GM19467 (cell line): ENCODE measurements around the gene DISC1.
"Not testable (repeated sequence)": the region's sequence is repeated elsewhere in the genome, so short reads cannot be mapped to it uniquely, and the experiment has no call there.

Source experiments
- ATAC-seq: cut with Tn5 transposase; IDR thresholded peaks from one replicate; pipeline ENCODE4 v1.9.1; 2021; ENCODE audit warnings: mild to moderate bottlenecking, moderate library complexity; ENCODE audit not compliant: unreplicated experiment

DISC1 gene

GRCh38 chr1:231605149-231606100, 21.2 kb upstream of the DISC1 start:
- ATAC-seq: no peak

DNA sequence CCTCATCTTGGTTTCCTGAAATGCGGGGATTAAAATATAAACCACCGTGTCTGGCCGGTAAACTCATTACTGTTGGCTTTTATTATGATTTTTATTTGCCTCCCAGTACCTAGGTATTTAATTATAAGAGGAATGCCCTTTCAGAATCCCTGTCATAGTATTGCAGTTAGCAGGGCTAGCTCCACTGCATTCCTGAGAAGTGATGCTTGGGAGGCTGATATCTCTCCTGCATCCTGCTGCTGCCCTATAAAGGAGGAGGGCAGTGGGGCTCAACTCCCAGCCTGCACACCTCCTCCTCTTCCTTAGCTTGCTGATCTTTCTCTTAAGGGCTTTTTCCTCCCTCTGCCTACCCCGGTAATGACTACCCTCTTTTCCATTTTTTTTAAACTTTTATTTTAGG, 19.9 kb upstream of the DISC1 start:
- no peak for ATAC-seq

- ATAC-seq: no peak
Measured at GRCh38 chr1:231610388-231610787, 16.2 kb upstream of the DISC1 start.

DNA sequence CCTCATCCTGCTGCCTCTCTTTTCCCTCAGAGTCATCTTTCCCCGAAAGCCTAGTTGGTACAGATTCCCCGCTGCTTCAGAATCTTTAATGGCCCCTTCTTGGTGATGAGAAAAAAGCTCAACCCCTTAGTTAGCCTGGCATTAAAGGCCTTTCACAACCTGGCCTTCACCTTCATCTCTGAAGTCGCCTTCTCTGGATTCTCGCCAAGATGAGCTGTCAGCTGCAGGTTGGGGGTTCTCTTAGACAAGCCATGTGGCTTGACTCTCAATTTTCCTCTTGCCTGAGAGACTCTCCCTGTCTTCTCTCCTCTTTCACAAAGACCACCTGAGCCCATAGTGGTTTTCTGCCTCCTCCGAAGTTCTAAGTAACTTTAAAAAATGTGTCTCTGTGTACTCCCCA, 15.5 kb upstream of the DISC1 start:
- no peak for ATAC-seq

DNA sequence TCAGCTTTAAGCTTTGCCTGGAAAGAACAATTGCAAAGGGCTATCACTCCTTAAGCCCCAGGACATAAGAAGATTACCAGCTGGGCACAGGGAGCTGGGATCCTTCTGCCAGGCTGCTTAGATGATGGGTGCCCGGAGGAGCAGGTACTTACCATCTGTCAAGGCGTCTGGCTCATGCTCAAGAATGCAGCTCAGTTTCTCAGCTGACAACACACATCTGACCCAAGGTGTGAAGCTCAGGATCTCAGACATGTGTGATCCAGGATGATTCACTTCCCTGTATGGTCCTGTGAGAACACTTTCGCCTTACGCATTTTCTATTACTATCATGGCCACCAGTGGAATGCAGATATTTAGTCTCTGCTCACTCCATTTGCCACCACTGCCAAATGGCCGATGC, 14.7 kb upstream of the DISC1 start:
- ATAC-seq: no peak

GRCh38 chr1:231612393-231613089, 14.0 kb upstream of the DISC1 start:
- peak; percentile 96 for ATAC-seq

DNA sequence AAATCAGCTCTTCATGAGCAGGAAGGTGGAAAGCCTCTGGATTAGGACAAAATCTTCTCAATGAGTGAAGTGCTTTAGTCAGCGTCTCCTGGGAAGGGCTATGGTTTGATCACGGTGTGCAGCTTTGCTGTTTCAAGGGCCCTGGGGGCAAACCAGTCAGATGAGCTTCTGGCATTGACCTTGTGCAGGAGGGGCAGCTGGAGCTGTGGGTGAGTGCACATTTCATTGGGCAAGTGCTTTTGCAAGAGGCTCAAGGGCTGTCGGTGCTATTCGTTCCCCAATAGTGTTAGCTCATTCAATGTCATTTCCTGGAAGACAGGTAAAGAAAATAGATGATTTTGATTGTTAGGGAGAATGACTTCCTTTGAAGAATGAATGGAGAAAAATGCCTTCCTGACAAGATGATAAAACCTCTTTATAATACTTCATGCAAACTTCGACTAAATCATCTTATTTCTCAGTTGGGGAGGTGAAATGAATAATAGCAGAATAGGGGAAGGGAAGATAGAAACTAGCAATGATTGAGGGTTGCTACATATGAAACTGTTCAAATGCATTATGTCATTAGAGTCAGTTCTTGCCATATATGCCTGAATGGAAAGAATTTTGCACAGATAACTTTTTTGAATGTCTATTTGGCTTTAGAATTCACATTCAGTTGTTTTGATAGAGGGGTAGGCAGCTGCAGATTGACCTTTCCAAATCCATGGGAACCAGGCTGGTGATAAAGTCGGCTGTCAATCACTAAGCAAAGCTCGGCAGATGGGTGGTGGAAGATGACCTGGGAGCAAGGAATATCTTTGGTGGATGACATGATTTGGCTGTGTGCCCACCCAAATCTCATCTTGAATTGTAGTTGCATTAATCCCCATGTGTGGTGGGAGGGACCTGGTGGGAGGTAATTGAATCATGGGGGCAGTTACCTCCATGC, 12.9 kb upstream of the DISC1 start:
- no peak for ATAC-seq

DNA sequence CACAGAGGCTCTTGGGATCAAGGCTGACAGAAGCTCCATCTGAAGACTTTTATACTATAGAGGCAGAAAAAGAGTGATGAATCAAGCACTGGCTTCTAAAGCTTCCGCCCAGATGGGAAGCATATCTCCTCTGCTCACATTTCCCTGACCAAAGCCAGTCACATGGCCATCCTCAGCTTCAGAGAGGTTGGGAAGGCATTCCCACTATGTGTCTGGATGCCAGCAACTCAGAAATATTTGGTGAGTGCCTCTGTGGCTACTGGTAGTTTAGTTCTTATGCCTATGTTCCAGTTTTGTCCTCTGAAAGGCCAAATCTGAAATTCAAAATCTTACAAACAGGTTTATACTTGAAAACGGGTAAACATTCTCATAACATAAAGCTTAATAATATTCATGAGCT, 9.9 kb upstream of the DISC1 start:
- no peak for ATAC-seq

- no peak for ATAC-seq
Measured at GRCh38 chr1:231618609-231619256, 7.9 kb upstream of the DISC1 start.

DNA sequence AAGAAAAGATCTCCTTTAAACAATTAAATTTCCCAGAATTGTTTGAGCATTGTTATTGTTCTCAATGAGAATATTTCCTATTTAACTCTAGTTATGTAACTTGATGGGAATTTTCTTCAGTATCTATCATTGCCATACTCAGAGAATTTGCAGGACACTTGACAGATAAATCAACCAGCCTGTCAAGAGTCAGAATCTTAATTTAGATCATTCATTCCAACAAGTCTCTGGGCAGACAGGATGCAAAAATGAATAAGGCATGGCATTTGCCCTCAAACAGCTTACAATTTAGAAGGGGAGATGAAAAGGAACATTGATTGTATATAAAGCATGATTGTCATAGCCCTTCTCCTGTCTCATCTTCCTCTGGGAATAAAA, 7.3 kb upstream of the DISC1 start:
- ATAC-seq: no peak

GRCh38 chr1:231625042-231625441, 1.5 kb upstream of the DISC1 start:
- not testable (repeated sequence) for ATAC-seq

DNA sequence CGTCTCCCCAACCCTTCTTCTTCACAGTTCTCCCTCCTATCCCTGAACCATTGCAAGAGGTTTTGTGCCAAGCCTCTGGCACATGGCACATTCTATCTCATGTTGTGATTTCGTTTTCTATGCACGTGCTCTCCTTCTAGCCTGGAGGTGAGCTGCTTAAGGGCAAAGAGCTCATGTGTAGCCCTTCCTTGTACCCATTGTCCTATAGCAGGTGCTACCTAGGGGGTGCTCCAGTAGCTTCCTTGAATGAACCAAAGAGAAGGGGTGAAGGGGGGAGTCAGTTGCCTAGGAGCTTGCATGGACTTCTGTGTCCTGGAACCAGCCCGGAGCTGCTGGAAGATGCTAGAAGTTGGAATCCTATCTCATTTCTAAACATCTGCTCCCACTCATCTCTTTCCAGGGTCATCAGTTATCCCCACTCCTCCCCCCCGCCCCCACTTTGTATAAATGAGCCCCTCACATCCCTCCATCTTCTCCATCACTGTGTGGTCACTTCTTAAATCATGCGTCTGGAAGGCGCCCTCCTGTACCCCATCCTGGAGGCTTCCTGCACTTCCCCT, 535 bp upstream of the DISC1 start:
- ATAC-seq: no peak

- ATAC-seq: peak; percentile 46
Measured at GRCh38 chr1:231626951-231627614, 493 bp downstream of the DISC1 start.

GRCh38 chr1:231628207-231628876, 1.8 kb downstream of the DISC1 start:
- ATAC-seq: no peak

GRCh38 chr1:231629132-231629531, 2.5 kb downstream of the DISC1 start:
- ATAC-seq: no peak

DNA sequence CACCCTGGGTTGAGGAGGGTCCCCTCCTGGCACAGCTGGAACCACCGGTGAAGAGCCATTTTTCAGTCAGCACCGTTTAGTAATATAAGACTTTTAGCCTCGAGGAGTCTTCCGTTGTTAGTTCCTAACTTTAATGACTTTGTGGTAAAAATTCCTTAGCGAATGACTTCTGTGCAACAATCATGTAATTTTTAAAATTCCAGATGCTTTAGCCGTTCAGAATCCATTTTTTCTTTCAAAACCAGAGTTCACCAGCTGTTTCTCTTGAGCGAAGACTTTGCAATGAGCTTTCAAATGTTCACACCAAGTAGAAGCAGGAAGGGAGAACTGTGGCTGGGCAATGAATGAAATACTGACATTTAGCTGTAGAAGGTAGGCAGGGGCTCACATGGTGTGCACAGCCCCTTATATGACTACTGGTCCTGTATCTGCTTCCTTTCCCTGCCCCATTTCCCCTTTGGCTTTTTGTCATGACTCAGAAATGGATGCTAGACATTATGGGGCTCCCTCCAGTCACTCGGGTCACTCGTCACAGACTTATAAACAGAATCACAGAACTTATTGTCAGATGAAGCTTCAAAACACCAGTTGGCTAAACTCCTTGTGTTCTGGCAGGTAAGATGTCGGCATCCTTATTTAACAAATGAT, 4.1 kb downstream of the DISC1 start:
- ATAC-seq: no peak

DNA sequence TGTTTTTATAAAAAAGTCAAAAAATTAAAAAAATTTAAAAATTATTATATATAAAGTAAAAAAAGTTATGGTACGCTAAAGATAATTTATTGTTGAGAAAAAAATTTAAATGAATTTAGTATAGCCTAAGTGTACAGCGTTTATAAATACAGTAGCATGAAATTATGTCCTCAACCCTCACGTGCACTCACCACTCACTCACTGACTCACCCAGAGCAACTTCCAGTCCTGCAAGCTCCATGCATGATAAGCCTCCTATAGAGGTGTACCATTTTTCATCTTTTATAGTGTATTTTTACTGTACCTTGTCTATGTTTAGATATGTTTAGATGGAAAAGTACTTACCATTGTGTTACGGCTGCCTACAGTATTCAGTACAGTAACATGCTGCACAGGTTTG, 5.1 kb downstream of the DISC1 start:
- ATAC-seq: no peak

- no peak for ATAC-seq
Measured at GRCh38 chr1:231632119-231632518, 5.5 kb downstream of the DISC1 start.
